ENCODE measurements around the gene SEL1L. TPM values are rescaled to one million over a fixed set of nuclear protein-coding genes. Genes with fewer than 3 reads are reported as not detected.

SEL1L gene
- total and polyA plus RNA-seq, 4 donors: 13.2 to 101 (median 49.2) TPM

GRCh38 chr14:81459912-81460311 is 73.7 kb downstream of the SEL1L start:
- 95% methylated on average over 4 of the region's 4 CpGs for WGBS, 2 donors

GRCh38 chr14:81458352-81458751 is 75.3 kb downstream of the SEL1L start:
- Histone ChIP-seq H3K9me3 (ENCODE audit: control insufficient read depth in 4 of 4, insufficient read depth in 3 of 4, low read length in 3 of 4) (no peaks in the 10 kb centered on the region), H3K27ac (ENCODE audit: low read depth in 1 of 2, low read length in 1 of 2) (no peak overlapping the region), H3K9ac (ENCODE audit: insufficient read depth in 1 of 2, low read length in 2 of 2) (no peak overlapping the region), H3K4me3 (no peak overlapping the region), H3K36me3 (ENCODE audit: control insufficient read depth in 4 of 4, insufficient read depth in 4 of 4, low read length in 4 of 4) (no peaks in the 10 kb centered on the region), H3K4me1 (ENCODE audit: control insufficient read depth in 5 of 5, insufficient read depth in 5 of 5, low read length in 5 of 5) (no peaks in the 10 kb centered on the region), H3K27me3 (ENCODE audit: control insufficient read depth in 3 of 3, insufficient read depth in 3 of 3, low read length in 2 of 3) (no peaks in the 10 kb centered on the region)
- no peak for TF ChIP-seq CTCF (IDR thresholded peaks at IDR 0.05; ENCODE audit: control extremely low read depth, extremely low read depth)
- DNase-seq (no peak), ATAC-seq (ENCODE audit: insufficient read depth, low FRiP score) (no peak)
- 96 to 97% methylated on average over 8 of the region's 8 CpGs for WGBS, 2 donors

More at GRCh38 chr14:81459912-81460311, 73.7 kb downstream of the SEL1L start:
- DNase-seq (no peak), ATAC-seq (ENCODE audit: insufficient read depth, low FRiP score) (no peak)
- no peak overlapping the region for H3K9ac ChIP-seq (ENCODE audit: insufficient read depth in 1 of 2, low read length in 2 of 2)
- no peak overlapping the region for H3K27ac ChIP-seq (ENCODE audit: low read depth in 1 of 2, low read length in 1 of 2)
- no peaks in the 10 kb centered on the region for H3K4me1 ChIP-seq (ENCODE audit: control insufficient read depth in 5 of 5, insufficient read depth in 5 of 5, low read length in 5 of 5)
- no peaks in the 10 kb centered on the region for H3K36me3 ChIP-seq (ENCODE audit: control insufficient read depth in 4 of 4, insufficient read depth in 4 of 4, low read length in 4 of 4)
- H3K4me3 ChIP-seq: no peak overlapping the region
- no peaks in the 10 kb centered on the region for H3K27me3 ChIP-seq (ENCODE audit: control insufficient read depth in 3 of 3, insufficient read depth in 3 of 3, low read length in 2 of 3)
- TF ChIP-seq CTCF (IDR thresholded peaks at IDR 0.05; ENCODE audit: control extremely low read depth, extremely low read depth): no peak
- no peaks in the 10 kb centered on the region for H3K9me3 ChIP-seq (ENCODE audit: control insufficient read depth in 4 of 4, insufficient read depth in 3 of 4, low read length in 3 of 4)

- Histone ChIP-seq H3K36me3 (ENCODE audit: control insufficient read depth in 4 of 4, insufficient read depth in 4 of 4, low read length in 4 of 4) (no peaks in the 10 kb centered on the region), H3K9ac (ENCODE audit: insufficient read depth in 1 of 2, low read length in 2 of 2) (no peak overlapping the region), H3K4me1 (ENCODE audit: control insufficient read depth in 5 of 5, insufficient read depth in 5 of 5, low read length in 5 of 5) (peaks cover 0 to 8% (median 0%) of the 10 kb centered on the region in 5 donors), H3K27me3 (ENCODE audit: control insufficient read depth in 3 of 3, insufficient read depth in 3 of 3, low read length in 2 of 3) (no peaks in the 10 kb centered on the region), H3K4me3 (no peak overlapping the region), H3K9me3 (ENCODE audit: control insufficient read depth in 4 of 4, insufficient read depth in 3 of 4, low read length in 3 of 4) (no peaks in the 10 kb centered on the region), H3K27ac (ENCODE audit: low read depth in 1 of 2, low read length in 1 of 2) (no peak overlapping the region)
- 82 to 87% methylated on average over 5 of the region's 5 CpGs for WGBS, 2 donors
- no peak for ATAC-seq (ENCODE audit: insufficient read depth, low FRiP score)
- TF ChIP-seq CTCF (IDR thresholded peaks at IDR 0.05; ENCODE audit: control extremely low read depth, extremely low read depth): no peak
- no peak for DNase-seq
Measured at GRCh38 chr14:81455390-81455789, 78.3 kb downstream of the SEL1L start.

- WGBS, 2 donors: 72 to 73% methylated on average over 5 of the region's 5 CpGs
- DNase-seq (no peak), ATAC-seq (ENCODE audit: insufficient read depth, low FRiP score) (no peak)
- H3K9ac ChIP-seq (ENCODE audit: insufficient read depth in 1 of 2, low read length in 2 of 2): no peak overlapping the region
- H3K9me3 ChIP-seq (ENCODE audit: control insufficient read depth in 4 of 4, insufficient read depth in 3 of 4, low read length in 3 of 4): no peaks in the 10 kb centered on the region
- H3K36me3 ChIP-seq (ENCODE audit: control insufficient read depth in 4 of 4, insufficient read depth in 4 of 4, low read length in 4 of 4): no peaks in the 10 kb centered on the region
- H3K4me1 ChIP-seq (ENCODE audit: control insufficient read depth in 5 of 5, insufficient read depth in 5 of 5, low read length in 5 of 5): peaks cover 0 to 12% (median 0%) of the 10 kb centered on the region in 5 donors
- H3K27me3 ChIP-seq (ENCODE audit: control insufficient read depth in 3 of 3, insufficient read depth in 3 of 3, low read length in 2 of 3): no peaks in the 10 kb centered on the region
- H3K4me3 ChIP-seq: no peak overlapping the region
- H3K27ac ChIP-seq (ENCODE audit: low read depth in 1 of 2, low read length in 1 of 2): no peak overlapping the region
- no peak for TF ChIP-seq CTCF (IDR thresholded peaks at IDR 0.05; ENCODE audit: control extremely low read depth, extremely low read depth)
Measured at GRCh38 chr14:81454572-81455218, 79.0 kb downstream of the SEL1L start.

All from lung (tissue), 12 donors.